HCT116 (cell line): Measurements from ENCODE around the gene MYL3.

ENCODE experiments used
- CTCF ChIP-seq, 3 experiments: fragments of 200-600 bp in 1 of 3; sonication (generic) in 1 of 3; IDR thresholded peaks in 2 of 3; conservative IDR thresholded peaks in 1 of 3; 2 replicates each; pipeline ENCODE4 v1.5.1; 2012 to 2017; ENCODE audit warnings: low read depth in 2 of 3, low read length in 2 of 3, antibody characterized with exemption in 1 of 3, borderline replicate concordance in 1 of 3, control low read depth in 1 of 3, mild to moderate bottlenecking in 1 of 3, mixed read lengths in 1 of 3, mixed run types in 1 of 3, moderate library complexity in 1 of 3; ENCODE audit not compliant: insufficient read depth in 1 of 3
- EZH2 ChIP-seq: fragments of 200-600 bp; sonication (generic); IDR thresholded peaks from 2 replicates; pipeline ENCODE4 v1.6.1; 2017; ENCODE audit warnings: antibody characterized with exemption, mixed run types
- EZH2phosphoT487 ChIP-seq: fragments of 200-600 bp; IDR thresholded peaks from 2 replicates; pipeline ENCODE4 v1.6.1; 2018; ENCODE audit warnings: antibody characterized with exemption, borderline replicate concordance
- POLR2A ChIP-seq: IDR thresholded peaks from 2 replicates; pipeline ENCODE4 v1.7.0; 2011; ENCODE audit warnings: borderline replicate concordance; ENCODE audit not compliant: insufficient read depth, insufficient read length; ENCODE audit errors: extremely low read depth
- SRF ChIP-seq: IDR thresholded peaks from 2 replicates; pipeline ENCODE4 v1.6.1; 2012; ENCODE audit warnings: low read depth

GRCh38 chr3:46898321-46899150 is 35.3 kb upstream of the MYL3 start:
- TF ChIP-seq SRF (no peak), EZH2phosphoT487 (no peak), CTCF (IDR thresholded peaks at IDR 0.05 in 2 of 3, conservative IDR thresholded peaks at IDR 0.05 in 1 of 3; ENCODE audit: borderline replicate concordance in 1 of 3, insufficient read depth in 1 of 3, low read depth in 2 of 3, low read length in 2 of 3) (no peak), POLR2A (no peak), EZH2 (no peak)
